ENCODE data around the gene USP9X. TPM values are rescaled to one million over a fixed set of nuclear protein-coding genes. Genes with fewer than 3 reads are reported as not detected.

Gene USP9X
- 100 to 1,000 TPM in 3 of 7 donors, 10 to 100 TPM in 4; 82.7 to 116 (median 95.3) TPM for total RNA-seq
- polyA plus RNA-seq = 1 to 10 TPM; 8.0 to 9.0 (median 8.3) TPM
- long read RNA-seq, donor 1, partial matches to known transcripts = 46 of 47 reads
- long read RNA-seq, donor 1, other reads (novel, unspliced or antisense) = 0 of 47 reads
- long read RNA-seq, donor 2, full-length matches to known transcripts = 1 of 15 reads
- long read RNA-seq, donor 2, partial matches to known transcripts = 14 of 15 reads
- long read RNA-seq, donor 2, other reads (novel, unspliced or antisense) = 0 of 15 reads

GRCh38 chrX:41084893-41085511, at the start of gene USP9X:
Gene USP9X (plus strand): TSS chrX:41085445. CDS start chrX:41123629, 38,184 bp downstream.
- DNase-seq = peak; percentile 98
- peak within 1 kb of the TSS; percentile 58 to 91 (median 79) for H3K4me3 ChIP-seq
- WGBS, 5 donors = 0 to 7% (median 0%) methylated on average over 14 to 53 of the region's 61 CpGs
- H3K9me3 ChIP-seq = no peaks in the 10 kb centered on the region
- peaks cover 7 to 46% (median 29%) of the 10 kb centered on the region in 6 donors for H3K4me1 ChIP-seq
- no peaks in the 10 kb centered on the region for H3K27me3 ChIP-seq (replicated peaks in 1 of 7)
- peak; percentile 86 to 90 (median 88) for TF ChIP-seq POLR2AphosphoS5 (IDR thresholded peaks at IDR 0.05)
- TF ChIP-seq CTCF (IDR thresholded peaks at IDR 0.05 in 8 of 11, conservative IDR thresholded peaks at IDR 0.05 in 3 of 11) = no peak
- peak in 1 of 3 donors; percentile 70 for TF ChIP-seq POLR2A (IDR thresholded peaks at IDR 0.05)
- intact Hi-C loops (cut with DNase I; ENCODE audit: low total_unique reads) = no loop called here
- H3K36me3 ChIP-seq = no peaks in the 10 kb centered on the region
- peak within 1 kb of the TSS; percentile 95 to 100 (median 99) for H3K27ac ChIP-seq

GRCh38 chrX:41035582-41035981, 49.7 kb upstream of the USP9X start:
- intact Hi-C loops (cut with DNase I; ENCODE audit: low total_unique reads) = no loop called here
- no peaks in the 10 kb centered on the region for H3K36me3 ChIP-seq
- no peak overlapping the region for H3K27ac ChIP-seq
- 92 to 100% (median 98%) methylated on average over 1 of the region's 1 CpG for WGBS, 5 donors
- H3K9me3 ChIP-seq = peaks cover 0 to 4% (median 0%) of the 10 kb centered on the region in 8 donors
- TF ChIP-seq CTCF (IDR thresholded peaks at IDR 0.05 in 8 of 11, conservative IDR thresholded peaks at IDR 0.05 in 3 of 11) (no peak), POLR2A (IDR thresholded peaks at IDR 0.05) (no peak)
- DNase-seq = no peak
- H3K27me3 ChIP-seq (replicated peaks in 1 of 7) = peaks cover 0 to 10% (median 0%) of the 10 kb centered on the region in 7 donors
- no peaks in the 10 kb centered on the region for H3K4me1 ChIP-seq
- H3K4me3 ChIP-seq = no peak overlapping the region

GRCh38 chrX:41036668-41037326, 48.4 kb upstream of the USP9X start:
- H3K27ac ChIP-seq = no peak overlapping the region
- peaks cover 0 to 10% (median 0%) of the 10 kb centered on the region in 7 donors for H3K27me3 ChIP-seq (replicated peaks in 1 of 7)
- H3K36me3 ChIP-seq = no peaks in the 10 kb centered on the region
- H3K4me3 ChIP-seq = no peak overlapping the region
- H3K9me3 ChIP-seq = peaks cover 0 to 4% (median 0%) of the 10 kb centered on the region in 8 donors
- intact Hi-C loops (cut with DNase I; ENCODE audit: low total_unique reads) = no loop called here
- TF ChIP-seq POLR2AphosphoS5 (IDR thresholded peaks at IDR 0.05) (no peak), POLR2A (IDR thresholded peaks at IDR 0.05) (no peak)
- 88 to 96% (median 94%) methylated on average over 9 of the region's 9 CpGs for WGBS, 5 donors
- no peak for DNase-seq
- no peaks in the 10 kb centered on the region for H3K4me1 ChIP-seq

- DNase-seq = no peak
- H3K4me3 ChIP-seq = no peak overlapping the region
- intact Hi-C loops (cut with DNase I; ENCODE audit: low total_unique reads) = no loop called here
- no peaks in the 10 kb centered on the region for H3K36me3 ChIP-seq
- H3K27me3 ChIP-seq (replicated peaks in 1 of 7) = peaks cover 0 to 8% (median 0%) of the 10 kb centered on the region in 7 donors
- H3K4me1 ChIP-seq = peaks cover 0 to 5% (median 0%) of the 10 kb centered on the region in 6 donors
- H3K9me3 ChIP-seq = no peaks in the 10 kb centered on the region
- WGBS, 5 donors = 67 to 84% (median 73%) methylated on average over 6 of the region's 6 CpGs
- no peak overlapping the region for H3K27ac ChIP-seq
- TF ChIP-seq POLR2AphosphoS5 (IDR thresholded peaks at IDR 0.05) (no peak), CTCF (IDR thresholded peaks at IDR 0.05 in 8 of 11, conservative IDR thresholded peaks at IDR 0.05 in 3 of 11) (no peak), POLR2A (IDR thresholded peaks at IDR 0.05) (no peak)
Measured at GRCh38 chrX:41043196-41043595, 42.0 kb upstream of the USP9X start.

All from spleen (tissue), 13 donors.